ENCODE measurements around the gene ANTXR2. TPM values are rescaled to one million over a fixed set of nuclear protein-coding genes. Genes with fewer than 3 reads are reported as not detected.

Gene ANTXR2
- total RNA-seq, 6 experiments from 2014 or later, result 24.5 to 86.0 (median 33.7) TPM

GRCh38 chr4:80016506-80016905 lies 56.5 kb downstream of the ANTXR2 start:
- H3K36me3 ChIP-seq, result peaks cover 0 to 51% (median 7%) of the 10 kb centered on the region in 4 donors
- no peak for TF ChIP-seq POLR2A (IDR thresholded peaks at IDR 0.05)
- TF ChIP-seq, protein P1, sequence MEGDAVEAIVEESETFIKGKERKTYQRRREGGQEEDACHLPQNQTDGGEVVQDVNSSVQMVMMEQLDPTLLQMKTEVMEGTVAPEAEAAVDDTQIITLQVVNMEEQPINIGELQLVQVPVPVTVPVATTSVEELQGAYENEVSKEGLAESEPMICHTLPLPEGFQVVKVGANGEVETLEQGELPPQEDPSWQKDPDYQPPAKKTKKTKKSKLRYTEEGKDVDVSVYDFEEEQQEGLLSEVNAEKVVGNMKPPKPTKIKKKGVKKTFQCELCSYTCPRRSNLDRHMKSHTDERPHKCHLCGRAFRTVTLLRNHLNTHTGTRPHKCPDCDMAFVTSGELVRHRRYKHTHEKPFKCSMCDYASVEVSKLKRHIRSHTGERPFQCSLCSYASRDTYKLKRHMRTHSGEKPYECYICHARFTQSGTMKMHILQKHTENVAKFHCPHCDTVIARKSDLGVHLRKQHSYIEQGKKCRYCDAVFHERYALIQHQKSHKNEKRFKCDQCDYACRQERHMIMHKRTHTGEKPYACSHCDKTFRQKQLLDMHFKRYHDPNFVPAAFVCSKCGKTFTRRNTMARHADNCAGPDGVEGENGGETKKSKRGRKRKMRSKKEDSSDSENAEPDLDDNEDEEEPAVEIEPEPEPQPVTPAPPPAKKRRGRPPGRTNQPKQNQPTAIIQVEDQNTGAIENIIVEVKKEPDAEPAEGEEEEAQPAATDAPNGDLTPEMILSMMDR (IDR thresholded peaks at IDR 0.05), result no peak
- H3K27ac ChIP-seq, result no peak overlapping the region
- intact Hi-C loops (cut with DNase I), result no loop called here
- DNase-seq, result no peak
- no peak overlapping the region for H3K4me3 ChIP-seq
- H3K9me3 ChIP-seq, result no peaks in the 10 kb centered on the region
- ATAC-seq, result no peak
- no peaks in the 10 kb centered on the region for H3K4me1 ChIP-seq
- no peaks in the 10 kb centered on the region for H3K27me3 ChIP-seq
- 100% methylated on average over 1 of the region's 1 CpG for whole genome bisulfite sequencing (ENCODE audit: insufficient coverage, low coverage, low lambda C conversion rate, missing lambda C conversion rate)

- no peak overlapping the region for H3K4me3 ChIP-seq
- no peaks in the 10 kb centered on the region for H3K9me3 ChIP-seq
- H3K36me3 ChIP-seq, result peaks cover 0 to 51% (median 7%) of the 10 kb centered on the region in 4 donors
- intact Hi-C loops (cut with DNase I), result no loop called here
- no peak for DNase-seq
- H3K4me1 ChIP-seq, result no peaks in the 10 kb centered on the region
- TF ChIP-seq, protein P1 (IDR thresholded peaks at IDR 0.05), result no peak
- TF ChIP-seq POLR2A (IDR thresholded peaks at IDR 0.05), result no peak
- WGBS (ENCODE audit: insufficient coverage, low coverage, low lambda C conversion rate, missing lambda C conversion rate), result 96% methylated on average over 2 of the region's 2 CpGs
- no peak overlapping the region for H3K27ac ChIP-seq
- no peaks in the 10 kb centered on the region for H3K27me3 ChIP-seq
- no peak for ATAC-seq
Measured at GRCh38 chr4:80015407-80016189, 57.4 kb downstream of the ANTXR2 start.

GRCh38 chr4:80014531-80014930 lies 58.5 kb downstream of the ANTXR2 start:
- Histone ChIP-seq H3K27me3 (no peaks in the 10 kb centered on the region), H3K4me3 (no peak overlapping the region), H3K36me3 (peaks cover 0 to 46% (median 6%) of the 10 kb centered on the region in 4 donors), H3K27ac (no peak overlapping the region), H3K4me1 (no peaks in the 10 kb centered on the region), H3K9me3 (no peaks in the 10 kb centered on the region)
- DNase-seq (no peak), ATAC-seq (no peak)
- intact Hi-C loops (cut with DNase I), result no loop called here
- no peak for TF ChIP-seq POLR2A (IDR thresholded peaks at IDR 0.05)
- TF ChIP-seq, protein P1 (IDR thresholded peaks at IDR 0.05), result no peak
- 91% methylated on average over 3 of the region's 3 CpGs for WGBS (ENCODE audit: insufficient coverage, low coverage, low lambda C conversion rate, missing lambda C conversion rate)

DNA sequence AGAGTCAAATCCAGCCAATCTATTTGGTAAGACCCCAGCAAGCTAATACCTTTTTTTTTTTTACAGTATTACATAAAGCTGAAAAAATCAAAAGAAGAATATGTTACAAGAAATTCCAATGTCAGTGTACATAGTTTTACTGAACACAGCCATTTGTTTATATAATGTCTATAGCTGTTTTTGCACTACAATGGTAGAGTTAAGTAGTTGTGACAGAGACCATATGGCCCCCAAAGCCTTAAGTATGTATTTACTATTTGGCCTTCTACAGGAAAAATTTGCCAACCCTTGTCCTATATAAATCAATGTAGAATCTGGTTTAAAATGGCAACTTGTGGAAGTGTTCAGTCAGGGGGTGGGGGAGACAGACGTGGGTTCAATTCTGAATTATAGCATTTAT lies 60.7 kb downstream of the ANTXR2 start:
- peaks cover 0 to 6% (median 0%) of the 10 kb centered on the region in 4 donors for H3K4me1 ChIP-seq
- no peaks in the 10 kb centered on the region for H3K9me3 ChIP-seq
- WGBS (ENCODE audit: insufficient coverage, low coverage, low lambda C conversion rate, missing lambda C conversion rate), result 100% methylated on average over 1 of the region's 1 CpG
- DNase-seq (no peak), ATAC-seq (no peak)
- intact Hi-C loops (cut with DNase I), result no loop called here
- no peak for TF ChIP-seq POLR2A (IDR thresholded peaks at IDR 0.05)
- TF ChIP-seq, protein P1 (IDR thresholded peaks at IDR 0.05), result no peak
- H3K27me3 ChIP-seq, result no peaks in the 10 kb centered on the region
- no peak overlapping the region for H3K27ac ChIP-seq
- peaks cover 0 to 32% (median 4%) of the 10 kb centered on the region in 4 donors for H3K36me3 ChIP-seq
- no peak overlapping the region for H3K4me3 ChIP-seq

Measured in right lobe of liver (tissue), 6 donors.